ENCODE measurements around the gene ABCA4.
"Not testable (repeated sequence)": the region's sequence is repeated elsewhere in the genome, so short reads cannot be mapped to it uniquely, and the experiment has no call there.

Gene ABCA4

GRCh38 chr1:94004924-94005323 is 116.0 kb downstream of the ABCA4 start:
- no peak for DNase-seq (ENCODE audit: low read depth)

GRCh38 chr1:94002046-94002787 is 118.7 kb downstream of the ABCA4 start:
- no peak for DNase-seq (ENCODE audit: low read depth)

- DNase-seq (ENCODE audit: low read depth) = no peak
Observed at GRCh38 chr1:94001397-94002045, 119.4 kb downstream of the ABCA4 start.

- DNase-seq (ENCODE audit: low read depth) = no peak
Observed at GRCh38 chr1:94000510-94001282, 120.3 kb downstream of the ABCA4 start.

GRCh38 chr1:93999840-94000415 is 121.0 kb downstream of the ABCA4 start:
- DNase-seq (ENCODE audit: low read depth) = no peak

GRCh38 chr1:93998532-93998931 is 122.4 kb downstream of the ABCA4 start:
- DNase-seq (ENCODE audit: low read depth) = not testable (repeated sequence)

GRCh38 chr1:93997756-93998155 is 123.2 kb downstream of the ABCA4 start:
- DNase-seq (ENCODE audit: low read depth) = no peak

- no peak for DNase-seq (ENCODE audit: low read depth)
Observed at GRCh38 chr1:93995837-93996536, 125.0 kb downstream of the ABCA4 start.

- no peak for DNase-seq (ENCODE audit: low read depth)
Observed at GRCh38 chr1:93993731-93994130, 127.2 kb downstream of the ABCA4 start.

GRCh38 chr1:93992954-93993353 is 128.0 kb downstream of the ABCA4 start:
- no peak for DNase-seq (ENCODE audit: low read depth)

- no peak for DNase-seq (ENCODE audit: low read depth)
Observed at GRCh38 chr1:93992190-93992589, 128.8 kb downstream of the ABCA4 start.

- DNase-seq (ENCODE audit: low read depth) = no peak
Observed at GRCh38 chr1:93991271-93991670, 129.7 kb downstream of the ABCA4 start.

GRCh38 chr1:93990477-93990876 is 130.5 kb downstream of the ABCA4 start:
- DNase-seq (ENCODE audit: low read depth) = not testable (repeated sequence)

GRCh38 chr1:93990010-93990409 is 130.9 kb downstream of the ABCA4 start:
- DNase-seq (ENCODE audit: low read depth) = no peak

GRCh38 chr1:93989601-93990000 is 131.3 kb downstream of the ABCA4 start:
- no peak for DNase-seq (ENCODE audit: low read depth)

GRCh38 chr1:93988634-93989350 is 132.2 kb downstream of the ABCA4 start:
- DNase-seq (ENCODE audit: low read depth) = no peak

GRCh38 chr1:93981274-93981667 is 139.7 kb downstream of the ABCA4 start:
- no peak for DNase-seq (ENCODE audit: low read depth)

GRCh38 chr1:93980320-93981273 is 140.4 kb downstream of the ABCA4 start:
- DNase-seq (ENCODE audit: low read depth) = no peak

- no peak for DNase-seq (ENCODE audit: low read depth)
Observed at GRCh38 chr1:93979718-93980319, 141.1 kb downstream of the ABCA4 start.

All from HS-27A (cell line).